Gastroesophageal sphincter (tissue), 3 donors: ENCODE results near the gene GRK4.

Experiments used
- EP300 ChIP-seq: sonication (generic); formaldehyde crosslinking; IDR thresholded peaks from one replicate; pipeline ENCODE4 v1.6.1; 2017; ENCODE audit warnings: antibody characterized with exemption, mild to moderate bottlenecking
- TF ChIP-seq, protein P1 (sequence below), 4 experiments: fragments of 200-600 bp in 2 of 4; fragments of 450-650 bp in 2 of 4; sonication (generic) in 1 of 4; IDR thresholded peaks; one replicate each; pipeline ENCODE4 v1.5.1; 2017 to 2019; ENCODE audit warnings: antibody characterized with exemption in 4 of 4, mild to moderate bottlenecking in 2 of 4, moderate library complexity in 2 of 4

DNA sequence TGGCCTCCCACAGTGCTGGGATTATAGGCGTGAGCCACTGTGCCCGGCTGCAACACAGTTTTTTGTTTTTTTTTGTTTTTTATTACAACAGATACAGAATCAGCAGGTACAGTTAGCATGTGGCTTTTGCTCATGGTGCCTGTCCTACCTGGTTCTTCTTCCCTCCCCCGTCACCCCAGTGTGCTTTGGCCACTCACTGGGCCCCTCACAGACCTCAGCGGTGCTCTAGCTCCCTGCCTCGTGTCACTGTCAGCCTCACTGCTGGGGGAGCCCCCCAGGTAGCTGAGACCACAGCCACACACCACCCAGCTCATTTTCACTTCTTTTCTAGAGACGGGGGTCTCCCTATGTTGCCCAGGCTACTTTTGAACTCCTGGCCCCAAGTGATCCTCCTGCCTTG is 72.3 kb downstream of the GRK4 start:
- TF ChIP-seq, protein P1, sequence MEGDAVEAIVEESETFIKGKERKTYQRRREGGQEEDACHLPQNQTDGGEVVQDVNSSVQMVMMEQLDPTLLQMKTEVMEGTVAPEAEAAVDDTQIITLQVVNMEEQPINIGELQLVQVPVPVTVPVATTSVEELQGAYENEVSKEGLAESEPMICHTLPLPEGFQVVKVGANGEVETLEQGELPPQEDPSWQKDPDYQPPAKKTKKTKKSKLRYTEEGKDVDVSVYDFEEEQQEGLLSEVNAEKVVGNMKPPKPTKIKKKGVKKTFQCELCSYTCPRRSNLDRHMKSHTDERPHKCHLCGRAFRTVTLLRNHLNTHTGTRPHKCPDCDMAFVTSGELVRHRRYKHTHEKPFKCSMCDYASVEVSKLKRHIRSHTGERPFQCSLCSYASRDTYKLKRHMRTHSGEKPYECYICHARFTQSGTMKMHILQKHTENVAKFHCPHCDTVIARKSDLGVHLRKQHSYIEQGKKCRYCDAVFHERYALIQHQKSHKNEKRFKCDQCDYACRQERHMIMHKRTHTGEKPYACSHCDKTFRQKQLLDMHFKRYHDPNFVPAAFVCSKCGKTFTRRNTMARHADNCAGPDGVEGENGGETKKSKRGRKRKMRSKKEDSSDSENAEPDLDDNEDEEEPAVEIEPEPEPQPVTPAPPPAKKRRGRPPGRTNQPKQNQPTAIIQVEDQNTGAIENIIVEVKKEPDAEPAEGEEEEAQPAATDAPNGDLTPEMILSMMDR (IDR thresholded peaks at IDR 0.05) = no peak
- TF ChIP-seq EP300 = no peak
